Osteocyte (in vitro differentiated cells): ENCODE data around the gene THRA. TPM values are rescaled to one million over a fixed set of nuclear protein-coding genes. Genes with fewer than 3 reads are reported as not detected.
A peak's percentile ranks its signal among the peaks of the same experiment; 100 is the strongest.

Experiments
- DNase-seq: peaks from one replicate; pipeline ENCODE4 v3.0.0; 2021; ENCODE audit warnings: mixed read lengths; ENCODE audit not compliant: unreplicated experiment; ENCODE audit errors: extremely low spot score
- H3K27ac Mint-ChIP-seq: one replicate; pipeline ENCODE4 v1.8.0; 2021; ENCODE audit warnings: mild to moderate bottlenecking, mixed read lengths; ENCODE audit not compliant: unreplicated experiment
- H3K27me3 Mint-ChIP-seq: one replicate; pipeline ENCODE4 v1.8.0; 2021; ENCODE audit warnings: mixed read lengths; ENCODE audit not compliant: unreplicated experiment
- H3K36me3 Mint-ChIP-seq: one replicate; pipeline ENCODE4 v1.8.0; 2021; ENCODE audit warnings: mixed read lengths; ENCODE audit not compliant: unreplicated experiment
- H3K4me1 Mint-ChIP-seq: one replicate; pipeline ENCODE4 v1.8.0; 2021; ENCODE audit warnings: mixed read lengths; ENCODE audit not compliant: unreplicated experiment
- H3K4me3 Mint-ChIP-seq: one replicate; pipeline ENCODE4 v1.8.0; 2021; ENCODE audit warnings: mild to moderate bottlenecking, moderate library complexity, mixed read lengths; ENCODE audit not compliant: unreplicated experiment
- H3K9me3 Mint-ChIP-seq: one replicate; pipeline ENCODE4 v1.8.0; 2021; ENCODE audit warnings: mixed read lengths; ENCODE audit not compliant: unreplicated experiment
- CTCF ChIP-seq: fragments of 200-600 bp; sonication (generic); IDR thresholded peaks from 2 replicates; pipeline ENCODE4 v1.5.0; 2021; ENCODE audit warnings: antibody characterized with exemption, mild to moderate bottlenecking, moderate library complexity
- total RNA-seq: library from RNA; stranded (reverse); gene quantifications from 2 replicates; pipeline ENCODE4 v1.2.1, GENCODE V29; 2021

The THRA gene
- total RNA-seq, 1 donor from 2014 or later: 44.6 TPM

DNA sequence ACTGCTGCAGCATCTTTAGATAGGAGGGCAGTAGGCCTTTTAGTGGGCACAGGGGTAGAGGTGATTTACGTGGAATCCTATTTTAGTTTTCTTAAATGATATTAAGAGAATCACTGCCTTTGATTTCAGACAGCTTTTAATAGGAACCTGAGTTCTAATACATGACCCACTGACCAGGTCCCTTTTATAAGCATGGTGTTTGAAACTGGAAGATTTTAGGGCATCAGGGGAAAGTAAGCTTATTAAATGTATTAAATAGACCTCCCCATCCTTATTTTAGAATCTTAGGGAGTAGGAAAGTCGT is 61.0 kb downstream of the THRA start:
- H3K27ac Mint-ChIP-seq: peak overlapping the region; percentile 93
- peaks cover 13% of the 10 kb centered on the region for H3K36me3 Mint-ChIP-seq
- no peaks in the 10 kb centered on the region for H3K27me3 Mint-ChIP-seq
- no peak for TF ChIP-seq CTCF
- no peak for DNase-seq
- H3K9me3 Mint-ChIP-seq: no peaks in the 10 kb centered on the region
- H3K4me1 Mint-ChIP-seq: peaks cover 30% of the 10 kb centered on the region
- peak overlapping the region; percentile 99 for H3K4me3 Mint-ChIP-seq

GRCh38 chr17:40124279-40125141 is 61.7 kb downstream of the THRA start:
- Mint-ChIP-seq H3K9me3 (no peaks in the 10 kb centered on the region), H3K36me3 (peaks cover 20% of the 10 kb centered on the region), H3K27me3 (no peaks in the 10 kb centered on the region), H3K4me1 (peaks cover 30% of the 10 kb centered on the region), H3K27ac (peak overlapping the region; percentile 48), H3K4me3 (peak overlapping the region; percentile 99)
- TF ChIP-seq CTCF: no peak
- no peak for DNase-seq

DNA sequence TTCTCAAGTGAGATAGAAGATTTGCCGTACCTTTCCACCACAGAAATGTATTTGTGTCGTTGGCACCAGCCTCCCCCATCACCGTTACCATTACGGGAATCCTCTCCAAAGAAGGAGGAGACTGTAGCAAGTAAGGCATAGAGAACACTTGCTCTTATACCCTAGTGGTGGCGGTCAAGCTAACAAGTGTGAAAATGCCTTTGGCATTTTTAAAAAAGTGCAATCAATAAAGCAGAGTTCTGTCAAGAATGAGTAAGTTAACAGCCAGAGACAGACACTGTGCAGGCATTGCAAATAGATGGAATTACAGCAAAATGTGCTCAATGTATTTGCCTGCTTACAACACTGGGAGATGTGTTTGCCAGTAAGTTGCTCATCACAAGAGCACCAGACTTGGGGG is 66.7 kb downstream of the THRA start:
- TF ChIP-seq CTCF: no peak
- H3K9me3 Mint-ChIP-seq: no peaks in the 10 kb centered on the region
- no peak overlapping the region for H3K27ac Mint-ChIP-seq
- no peaks in the 10 kb centered on the region for H3K27me3 Mint-ChIP-seq
- DNase-seq: no peak
- H3K4me3 Mint-ChIP-seq: no peak overlapping the region
- peaks cover 57% of the 10 kb centered on the region for H3K36me3 Mint-ChIP-seq
- H3K4me1 Mint-ChIP-seq: peaks cover 18% of the 10 kb centered on the region

DNA sequence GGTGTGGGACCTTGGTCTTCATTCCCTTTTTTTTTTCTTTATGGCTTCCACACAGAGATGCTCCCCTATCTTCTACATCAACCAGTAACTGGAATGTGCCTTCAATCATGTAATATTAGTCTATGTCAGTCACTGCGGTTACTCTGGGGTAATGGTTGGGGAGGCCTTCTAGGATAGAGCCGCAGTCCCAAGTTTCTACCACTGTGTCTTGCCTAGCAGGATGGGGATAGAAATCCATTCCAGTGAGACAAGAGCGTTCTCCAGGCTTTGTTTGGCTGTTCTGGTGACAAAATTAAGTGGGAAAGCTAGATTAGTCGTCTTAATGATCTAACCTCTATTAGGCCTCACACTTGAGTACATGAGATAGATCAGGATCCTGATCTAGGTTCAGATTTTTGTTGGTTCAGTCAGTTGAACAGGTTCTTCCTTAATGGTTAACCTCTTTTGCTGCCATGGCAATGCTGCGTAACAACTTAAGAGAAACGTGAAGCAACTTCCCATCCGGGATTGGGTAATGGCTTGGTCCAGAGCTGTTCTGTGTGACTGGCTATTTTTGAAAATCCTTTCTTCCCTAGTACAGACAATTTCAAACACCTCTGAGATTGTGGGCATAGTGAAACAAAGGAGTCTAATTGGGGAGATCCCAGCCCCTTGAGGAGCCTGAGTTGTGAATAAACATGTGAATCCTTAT is 67.7 kb downstream of the THRA start:
- H3K4me3 Mint-ChIP-seq: no peak overlapping the region
- DNase-seq: no peak
- TF ChIP-seq CTCF: no peak
- H3K4me1 Mint-ChIP-seq: peaks cover 8% of the 10 kb centered on the region
- peaks cover 65% of the 10 kb centered on the region for H3K36me3 Mint-ChIP-seq
- no peaks in the 10 kb centered on the region for H3K27me3 Mint-ChIP-seq
- H3K27ac Mint-ChIP-seq: no peak overlapping the region
- H3K9me3 Mint-ChIP-seq: no peaks in the 10 kb centered on the region

DNA sequence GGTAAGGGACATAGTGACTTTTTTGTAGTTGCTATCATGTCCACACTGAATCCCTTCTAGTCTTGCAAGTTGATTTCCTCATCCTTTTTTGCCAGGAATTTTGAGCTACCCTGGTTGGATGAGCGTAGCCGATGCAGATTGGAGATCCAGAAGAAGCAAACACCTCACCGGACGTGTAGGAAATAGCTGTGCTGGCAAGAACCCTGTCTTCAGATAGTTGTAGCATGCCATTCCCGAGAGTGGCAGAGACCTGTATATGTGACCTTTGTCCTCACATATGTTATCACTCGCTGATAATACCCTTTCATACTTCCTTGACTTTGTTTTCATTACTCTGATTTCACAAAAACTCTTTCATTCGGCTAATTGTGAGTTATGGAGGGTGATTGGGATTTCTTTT is 71.4 kb downstream of the THRA start:
- Mint-ChIP-seq H3K36me3 (peaks cover 65% of the 10 kb centered on the region), H3K27ac (peak overlapping the region; percentile 2), H3K4me3 (no peak overlapping the region), H3K27me3 (no peaks in the 10 kb centered on the region), H3K4me1 (peaks cover 4% of the 10 kb centered on the region), H3K9me3 (no peaks in the 10 kb centered on the region)
- DNase-seq: no peak
- no peak for TF ChIP-seq CTCF
